GM21423 (cell line): ENCODE results near the gene CLTA.

Experiments
- ATAC-seq: cut with Tn5 transposase; IDR thresholded peaks from one replicate; pipeline ENCODE4 v1.9.1; 2021; ENCODE audit warnings: mild to moderate bottlenecking, moderate library complexity; ENCODE audit not compliant: unreplicated experiment

Gene CLTA

DNA sequence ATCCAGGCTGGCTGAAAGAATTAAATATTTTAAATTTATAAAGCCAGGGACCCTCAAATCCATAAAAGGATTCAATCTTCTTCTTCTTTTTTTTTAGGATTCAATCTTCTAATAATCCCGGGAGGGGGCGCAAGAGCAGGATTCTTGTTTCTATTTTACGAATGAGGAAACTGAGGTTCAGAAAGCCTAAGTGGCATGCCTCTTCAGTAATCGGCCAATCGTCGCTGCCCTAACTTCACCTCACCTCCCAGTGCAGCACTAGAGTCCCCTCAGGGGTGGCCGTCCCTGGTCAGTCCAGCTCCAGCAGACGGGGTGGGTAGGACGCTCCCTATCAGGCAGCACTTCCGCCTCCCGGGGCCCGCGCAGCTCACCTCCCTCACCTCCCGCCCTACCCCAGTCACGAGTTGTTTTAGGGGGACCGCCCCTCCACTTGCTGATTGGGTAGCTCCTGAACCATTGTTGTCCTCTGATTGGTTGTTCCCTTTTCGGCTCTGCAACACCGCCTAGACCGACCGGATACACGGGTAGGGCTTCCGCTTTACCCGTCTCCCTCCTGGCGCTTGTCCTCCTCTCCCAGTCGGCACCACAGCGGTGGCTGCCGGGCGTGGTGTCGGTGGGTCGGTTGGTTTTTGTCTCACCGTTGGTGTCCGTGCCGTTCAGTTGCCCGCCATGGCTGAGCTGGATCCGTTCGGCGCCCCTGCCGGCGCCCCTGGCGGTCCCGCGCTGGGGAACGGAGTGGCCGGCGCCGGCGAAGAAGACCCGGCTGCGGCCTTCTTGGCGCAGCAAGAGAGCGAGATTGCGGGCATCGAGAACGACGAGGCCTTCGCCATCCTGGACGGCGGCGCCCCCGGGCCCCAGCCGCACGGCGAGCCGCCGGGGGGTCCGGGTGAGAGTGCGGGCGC, at the start of gene CLTA:
Gene CLTA (plus strand): TSS at position 534 of the 902 bp plus-strand sequence. CDS start 136 bp downstream, at position 670.
- peak; percentile 98 for ATAC-seq

DNA sequence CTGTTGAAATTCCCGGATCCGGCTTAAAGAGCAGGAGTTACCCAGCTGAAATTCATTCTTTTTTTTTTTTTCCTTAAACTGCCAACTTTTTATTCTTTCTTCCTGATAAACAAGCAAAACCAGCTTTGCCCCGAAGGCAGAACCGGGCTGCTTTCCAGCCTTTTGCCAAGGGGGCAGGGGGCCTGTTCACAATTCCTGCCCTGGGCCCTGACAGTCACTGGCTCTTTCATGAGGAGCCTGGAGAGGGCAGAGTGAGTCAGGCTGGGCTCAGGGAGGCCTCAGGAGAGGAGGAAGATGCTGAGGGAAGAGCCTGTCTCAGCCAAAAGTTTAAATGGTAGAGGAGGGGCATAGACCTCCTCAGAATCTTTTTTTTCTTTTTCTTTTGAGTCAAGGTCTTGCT, 49.4 kb upstream of the CLTA start:
- no peak for ATAC-seq

- ATAC-seq = no peak
These were observed 49.0 kb upstream of the CLTA start for GRCh38 chr9:36141761-36142160.

DNA sequence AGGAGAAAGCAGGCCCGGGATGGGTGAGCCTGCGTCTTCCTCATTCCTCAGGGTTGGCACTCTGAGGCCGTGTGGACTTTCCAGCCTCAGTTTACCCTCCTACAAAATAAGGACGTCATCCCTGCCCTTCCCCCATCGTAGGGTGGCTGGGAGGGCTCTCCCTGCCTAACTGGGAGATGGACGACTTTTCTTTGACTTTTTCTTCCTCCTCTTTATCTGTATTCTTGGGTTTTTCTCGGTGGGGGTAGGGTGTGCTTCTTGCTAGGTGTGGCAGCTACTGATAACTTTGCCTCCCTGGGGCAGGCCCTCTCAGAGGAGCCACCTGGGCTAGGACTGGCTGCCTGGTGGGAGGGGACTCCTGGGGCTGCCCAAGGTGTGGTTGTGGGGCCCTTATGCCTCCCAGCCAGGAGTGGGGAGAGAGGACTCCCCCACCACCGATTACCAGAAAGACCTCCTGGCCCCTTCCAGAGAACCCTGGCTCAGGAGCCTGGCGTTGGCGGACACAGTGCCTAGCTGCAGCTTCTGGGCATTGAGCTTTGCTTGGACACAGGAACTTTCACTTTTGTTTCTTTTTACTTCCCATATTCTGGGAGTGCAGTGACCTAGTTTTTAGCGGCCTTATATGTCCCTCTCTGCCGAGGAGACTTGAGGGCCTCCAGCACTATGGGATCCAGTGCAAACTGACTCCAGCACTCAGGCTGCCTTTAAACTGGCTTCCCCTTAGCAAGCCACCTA, 48.0 kb upstream of the CLTA start:
- ATAC-seq = no peak

DNA sequence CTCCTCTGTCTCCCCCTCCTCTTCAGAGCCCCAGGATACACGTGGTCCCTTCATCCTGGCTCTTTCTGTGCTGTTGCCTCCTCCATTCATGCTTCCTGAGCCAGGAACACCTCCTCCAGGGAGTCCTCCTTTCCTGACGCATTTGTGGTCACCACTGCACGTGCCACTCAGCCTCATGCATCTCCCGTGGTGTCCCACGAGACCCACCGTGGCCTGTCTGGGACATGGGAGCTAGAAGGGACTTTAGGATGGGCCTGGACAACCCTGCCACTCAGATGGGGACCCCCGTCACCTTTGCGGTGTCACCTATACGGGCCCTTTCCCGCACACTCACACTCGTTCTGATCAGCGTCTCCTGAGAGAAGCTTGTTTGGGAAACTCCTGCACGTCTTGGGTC, 47.5 kb upstream of the CLTA start:
- no peak for ATAC-seq

- no peak for ATAC-seq
These were observed 46.1 kb upstream of the CLTA start for GRCh38 chr9:36144309-36145232.

GRCh38 chr9:36145970-36146369, 44.8 kb upstream of the CLTA start:
- ATAC-seq = no peak

GRCh38 chr9:36146651-36147050, 44.1 kb upstream of the CLTA start:
- no peak for ATAC-seq

DNA sequence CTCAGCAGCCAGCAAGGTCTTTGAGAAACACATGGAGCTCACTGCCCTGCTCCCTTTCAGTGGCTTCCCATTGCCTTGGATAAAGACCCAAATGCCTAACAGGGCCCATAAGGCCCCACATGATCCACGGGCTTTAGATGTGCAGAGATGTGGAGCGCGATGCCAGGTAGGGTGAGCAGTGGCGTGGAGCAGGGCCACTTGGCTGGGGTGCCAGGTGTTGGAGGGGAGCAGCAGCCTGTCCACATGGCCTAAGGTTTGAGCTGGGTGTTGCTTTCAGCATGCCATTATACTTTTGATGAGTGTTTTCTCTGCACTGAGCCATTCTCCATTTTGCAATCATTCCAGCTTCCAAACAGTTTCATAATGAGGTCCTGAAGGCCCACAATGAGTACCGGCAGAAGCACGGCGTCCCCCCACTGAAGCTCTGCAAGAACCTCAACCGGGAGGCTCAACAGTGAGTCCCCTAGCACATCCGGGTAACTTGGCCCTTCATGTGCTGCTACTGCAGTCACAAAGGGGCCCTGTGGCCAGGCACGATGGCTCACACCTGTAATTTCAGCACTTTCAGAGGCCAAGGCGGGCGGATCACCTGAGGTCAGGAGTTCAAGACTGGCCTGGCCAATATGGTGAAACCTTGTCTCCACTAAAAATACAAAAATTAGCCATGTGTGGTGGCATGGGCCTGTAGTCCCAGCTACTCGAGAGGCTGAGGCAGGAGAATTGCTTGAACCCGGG, 43.1 kb upstream of the CLTA start:
- ATAC-seq = no peak

DNA sequence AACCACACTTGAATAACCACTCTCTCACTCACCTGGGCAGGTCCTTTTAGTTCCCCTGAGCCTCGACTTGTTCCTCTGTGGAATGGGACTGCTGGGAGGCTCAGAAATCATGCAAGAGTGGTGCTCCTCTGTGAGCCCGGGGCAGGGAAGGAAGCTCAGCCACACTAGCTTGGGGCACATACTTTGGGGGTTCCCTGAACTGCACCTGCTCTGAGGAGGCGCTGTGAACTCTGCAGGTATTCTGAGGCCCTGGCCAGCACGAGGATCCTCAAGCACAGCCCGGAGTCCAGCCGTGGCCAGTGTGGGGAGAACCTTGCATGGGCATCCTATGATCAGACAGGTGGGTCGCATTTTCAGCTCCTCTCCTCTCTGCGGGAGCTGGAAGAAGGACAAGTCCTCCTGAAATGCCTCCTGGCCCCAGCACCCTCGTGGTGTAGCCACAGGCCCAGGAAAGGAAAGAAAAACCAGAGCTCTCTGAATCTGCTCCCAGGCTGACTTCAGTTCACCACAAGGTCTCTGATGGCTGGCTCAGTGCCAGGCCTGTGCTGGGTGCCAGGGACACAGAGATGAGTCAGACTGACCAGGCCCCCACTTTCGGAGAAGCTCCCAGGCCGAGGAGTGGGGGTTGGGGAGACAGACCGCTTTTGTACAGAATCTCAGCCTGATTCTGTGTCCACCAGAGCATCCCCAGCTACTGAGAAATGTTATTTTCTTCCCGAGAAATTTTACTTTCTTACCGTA, 42.2 kb upstream of the CLTA start:
- ATAC-seq = no peak

DNA sequence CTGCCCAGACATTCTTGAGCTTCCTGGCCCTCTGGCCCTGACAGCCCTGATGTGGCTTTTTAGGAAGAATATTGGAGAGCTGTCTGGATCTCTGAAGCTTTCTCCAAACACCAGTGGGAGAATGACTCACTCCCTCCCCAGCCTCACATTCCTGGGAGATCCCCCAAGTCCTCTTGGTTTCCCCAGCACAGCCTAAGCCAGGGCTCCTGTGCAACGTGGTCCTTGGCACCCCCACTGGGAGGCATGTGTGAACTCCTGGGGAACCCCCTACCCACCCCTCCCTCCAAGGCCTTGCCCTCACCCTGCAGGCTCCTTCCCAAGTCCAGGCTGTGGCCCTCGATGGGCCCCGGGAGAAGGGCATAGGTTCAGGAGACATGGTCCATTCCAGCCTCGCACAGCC, 41.5 kb upstream of the CLTA start:
- ATAC-seq = no peak

GRCh38 chr9:36150574-36151315, 40.0 kb upstream of the CLTA start:
- no peak for ATAC-seq

GRCh38 chr9:36151316-36152210, 39.2 kb upstream of the CLTA start:
- peak; percentile 80 for ATAC-seq

- ATAC-seq = no peak
These were observed 37.8 kb upstream of the CLTA start for GRCh38 chr9:36152741-36153438.

- no peak for ATAC-seq
These were observed 37.0 kb upstream of the CLTA start for GRCh38 chr9:36153746-36154145.

GRCh38 chr9:36154331-36154952, 36.3 kb upstream of the CLTA start:
- ATAC-seq = no peak

- no peak for ATAC-seq
These were observed 34.6 kb upstream of the CLTA start for GRCh38 chr9:36156116-36156515.
